Measurements from ENCODE around the gene CD40LG. TPM values are rescaled to one million over a fixed set of nuclear protein-coding genes. Genes with fewer than 3 reads are reported as not detected.
A peak's percentile ranks its signal among the peaks of the same experiment; 100 is the strongest.

The CD40LG gene
- total and polyA plus RNA-seq, 5 donors = 0.24 to 0.46 TPM; not detected in 3

- WGBS = 97% methylated on average over 3 of the region's 3 CpGs
- H3K4me1 ChIP-seq (ENCODE audit: control insufficient read depth, insufficient read depth, low read length) = no peaks in the 10 kb centered on the region
- H3K27me3 ChIP-seq (ENCODE audit: control insufficient read depth, insufficient read depth) = no peaks in the 10 kb centered on the region
- DNase-seq (no peak), ATAC-seq (no peak)
- no peak overlapping the region for H3K4me3 ChIP-seq (ENCODE audit: low read length)
- intact Hi-C loops (cut with DNase I) = no loop called here
- H3K27ac ChIP-seq (ENCODE audit: low read length) = no peak overlapping the region
- H3K9me3 ChIP-seq (ENCODE audit: control insufficient read depth, low read length) = no peaks in the 10 kb centered on the region
Observed at GRCh38 chrX:136650811-136651210, 2.9 kb downstream of the CD40LG start.

- WGBS = 69% methylated on average over 6 of the region's 6 CpGs
- ATAC-seq (no peak), DNase-seq (peak in 2 of 3 donors; percentile 35 to 60)
- Histone ChIP-seq H3K9me3 (ENCODE audit: control insufficient read depth, low read length) (no peaks in the 10 kb centered on the region), H3K4me3 (ENCODE audit: low read length) (no peak overlapping the region), H3K27me3 (ENCODE audit: control insufficient read depth, insufficient read depth) (no peaks in the 10 kb centered on the region), H3K4me1 (ENCODE audit: control insufficient read depth, insufficient read depth, low read length) (no peaks in the 10 kb centered on the region), H3K27ac (ENCODE audit: low read length) (no peak overlapping the region)
- intact Hi-C loops (cut with DNase I) = no loop called here
Observed at GRCh38 chrX:136652822-136653723, 5.1 kb downstream of the CD40LG start.

- no peaks in the 10 kb centered on the region for H3K27me3 ChIP-seq (ENCODE audit: control insufficient read depth, insufficient read depth)
- H3K4me3 ChIP-seq (ENCODE audit: low read length) = no peak overlapping the region
- 87% methylated on average over 5 of the region's 5 CpGs for WGBS
- no peaks in the 10 kb centered on the region for H3K9me3 ChIP-seq (ENCODE audit: control insufficient read depth, low read length)
- intact Hi-C loops (cut with DNase I) = no loop called here
- ATAC-seq (no peak), DNase-seq (no peak)
- no peaks in the 10 kb centered on the region for H3K4me1 ChIP-seq (ENCODE audit: control insufficient read depth, insufficient read depth, low read length)
- H3K27ac ChIP-seq (ENCODE audit: low read length) = no peak overlapping the region
Observed at GRCh38 chrX:136656361-136656964, 8.5 kb downstream of the CD40LG start.

- Histone ChIP-seq H3K9me3 (ENCODE audit: control insufficient read depth, low read length) (no peaks in the 10 kb centered on the region), H3K4me1 (ENCODE audit: control insufficient read depth, insufficient read depth, low read length) (no peaks in the 10 kb centered on the region), H3K27me3 (ENCODE audit: control insufficient read depth, insufficient read depth) (no peaks in the 10 kb centered on the region), H3K4me3 (ENCODE audit: low read length) (no peak overlapping the region), H3K27ac (ENCODE audit: low read length) (no peak overlapping the region)
- DNase-seq (no peak), ATAC-seq (no peak)
- 90% methylated on average over 5 of the region's 5 CpGs for WGBS
- intact Hi-C loops (cut with DNase I) = no loop called here
Observed at GRCh38 chrX:136658151-136658550, 10.2 kb downstream of the CD40LG start.

- Histone ChIP-seq H3K9me3 (ENCODE audit: control insufficient read depth, low read length) (no peaks in the 10 kb centered on the region), H3K4me1 (ENCODE audit: control insufficient read depth, insufficient read depth, low read length) (no peaks in the 10 kb centered on the region), H3K4me3 (ENCODE audit: low read length) (no peak overlapping the region), H3K27ac (ENCODE audit: low read length) (no peak overlapping the region), H3K27me3 (ENCODE audit: control insufficient read depth, insufficient read depth) (no peaks in the 10 kb centered on the region)
- ATAC-seq (no peak), DNase-seq (no peak)
- 92% methylated on average over 9 of the region's 9 CpGs for WGBS
- intact Hi-C loops (cut with DNase I) = no loop called here
Observed at GRCh38 chrX:136659174-136659573, 11.2 kb downstream of the CD40LG start.

- DNase-seq = no peak
- no peaks in the 10 kb centered on the region for H3K9me3 ChIP-seq (ENCODE audit: control insufficient read depth, low read length)
- no peak for ATAC-seq
- no peak overlapping the region for H3K4me3 ChIP-seq (ENCODE audit: low read length)
- H3K27ac ChIP-seq (ENCODE audit: low read length) = no peak overlapping the region
- 81% methylated on average over 1 of the region's 1 CpG for WGBS
- H3K27me3 ChIP-seq (ENCODE audit: control insufficient read depth, insufficient read depth) = no peaks in the 10 kb centered on the region
- intact Hi-C loops (cut with DNase I) = no loop called here
- no peaks in the 10 kb centered on the region for H3K4me1 ChIP-seq (ENCODE audit: control insufficient read depth, insufficient read depth, low read length)
Observed at GRCh38 chrX:136660896-136661295, 12.9 kb downstream of the CD40LG start.

GRCh38 chrX:136662104-136662503, 14.1 kb downstream of the CD40LG start:
- Histone ChIP-seq H3K4me3 (ENCODE audit: low read length) (no peak overlapping the region), H3K4me1 (ENCODE audit: control insufficient read depth, insufficient read depth, low read length) (no peaks in the 10 kb centered on the region), H3K27ac (ENCODE audit: low read length) (no peak overlapping the region), H3K9me3 (ENCODE audit: control insufficient read depth, low read length) (no peaks in the 10 kb centered on the region), H3K27me3 (ENCODE audit: control insufficient read depth, insufficient read depth) (no peaks in the 10 kb centered on the region)
- 66% methylated on average over 2 of the region's 2 CpGs for WGBS
- DNase-seq (no peak), ATAC-seq (no peak)
- intact Hi-C loops (cut with DNase I) = no loop called here

- Histone ChIP-seq H3K27me3 (ENCODE audit: control insufficient read depth, insufficient read depth) (no peaks in the 10 kb centered on the region), H3K9me3 (ENCODE audit: control insufficient read depth, low read length) (no peaks in the 10 kb centered on the region), H3K27ac (ENCODE audit: low read length) (no peak overlapping the region), H3K4me1 (ENCODE audit: control insufficient read depth, insufficient read depth, low read length) (no peaks in the 10 kb centered on the region), H3K4me3 (ENCODE audit: low read length) (no peak overlapping the region)
- 100% methylated on average over 1 of the region's 1 CpG for WGBS
- intact Hi-C loops (cut with DNase I) = no loop called here
- ATAC-seq (no peak), DNase-seq (no peak)
Observed at GRCh38 chrX:136662976-136663375, 15.0 kb downstream of the CD40LG start.

- no peaks in the 10 kb centered on the region for H3K4me1 ChIP-seq (ENCODE audit: control insufficient read depth, insufficient read depth, low read length)
- no peaks in the 10 kb centered on the region for H3K9me3 ChIP-seq (ENCODE audit: control insufficient read depth, low read length)
- no peak overlapping the region for H3K27ac ChIP-seq (ENCODE audit: low read length)
- WGBS = 88% methylated on average over 6 of the region's 6 CpGs
- intact Hi-C loops (cut with DNase I) = no loop called here
- no peaks in the 10 kb centered on the region for H3K27me3 ChIP-seq (ENCODE audit: control insufficient read depth, insufficient read depth)
- no peak overlapping the region for H3K4me3 ChIP-seq (ENCODE audit: low read length)
- DNase-seq (no peak), ATAC-seq (no peak)
Observed at GRCh38 chrX:136665258-136665900, 17.4 kb downstream of the CD40LG start.

- Histone ChIP-seq H3K27ac (ENCODE audit: low read length) (no peak overlapping the region), H3K9me3 (ENCODE audit: control insufficient read depth, low read length) (no peaks in the 10 kb centered on the region), H3K4me3 (ENCODE audit: low read length) (no peak overlapping the region), H3K4me1 (ENCODE audit: control insufficient read depth, insufficient read depth, low read length) (no peaks in the 10 kb centered on the region), H3K27me3 (ENCODE audit: control insufficient read depth, insufficient read depth) (no peaks in the 10 kb centered on the region)
- ATAC-seq (no peak), DNase-seq (no peak)
- intact Hi-C loops (cut with DNase I) = no loop called here
- 80% methylated on average over 1 of the region's 1 CpG for WGBS
Observed at GRCh38 chrX:136666088-136666487, 18.1 kb downstream of the CD40LG start.

GRCh38 chrX:136667446-136668168, 19.6 kb downstream of the CD40LG start:
- intact Hi-C loops (cut with DNase I) = no loop called here
- Histone ChIP-seq H3K27ac (ENCODE audit: low read length) (no peak overlapping the region), H3K4me1 (ENCODE audit: control insufficient read depth, insufficient read depth, low read length) (no peaks in the 10 kb centered on the region), H3K9me3 (ENCODE audit: control insufficient read depth, low read length) (no peaks in the 10 kb centered on the region), H3K4me3 (ENCODE audit: low read length) (no peak overlapping the region), H3K27me3 (ENCODE audit: control insufficient read depth, insufficient read depth) (no peaks in the 10 kb centered on the region)
- DNase-seq (no peak), ATAC-seq (no peak)
- 95% methylated on average over 10 of the region's 10 CpGs for WGBS
